ENCODE results near the gene MTMR8.

The MTMR8 gene

DNA sequence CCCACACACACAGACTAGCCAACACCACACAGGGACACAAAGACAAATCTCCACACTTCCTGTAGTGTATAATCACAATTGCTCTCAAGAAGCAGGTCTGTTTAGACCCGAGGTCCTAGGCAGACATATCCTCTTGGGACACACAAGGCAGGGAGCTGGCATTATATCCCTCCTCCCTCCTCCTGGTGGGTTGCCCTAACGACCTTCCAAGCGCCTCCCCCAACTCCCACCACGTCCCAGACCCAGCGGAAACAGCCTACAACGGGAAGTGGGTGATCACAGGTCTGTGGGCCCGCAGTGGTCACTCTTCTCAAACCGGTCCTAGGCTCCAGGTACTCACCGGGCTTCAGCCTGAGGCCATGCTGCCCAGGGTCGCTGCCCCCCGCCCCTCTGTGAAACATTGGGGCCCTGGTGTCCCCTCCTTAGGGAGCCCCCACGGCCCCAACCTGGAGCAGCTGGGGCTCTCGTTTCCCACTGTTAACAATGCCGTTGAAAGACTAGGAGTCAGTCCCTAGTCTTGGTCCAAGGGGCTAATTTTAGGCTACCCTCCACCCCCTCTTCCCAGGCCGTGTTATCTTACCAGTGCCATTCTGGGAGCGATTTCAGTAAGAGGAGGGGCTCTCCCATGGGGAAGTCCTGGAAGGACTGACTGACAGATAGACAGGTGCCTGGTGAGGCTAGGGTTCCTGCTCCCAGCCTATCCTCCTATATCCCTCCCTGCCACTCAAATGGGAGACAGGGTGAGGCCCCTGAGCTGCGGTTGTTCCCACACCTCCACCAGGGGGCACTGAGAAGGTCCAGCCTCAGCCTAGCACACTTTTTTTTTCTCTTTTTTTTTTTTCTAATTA is 164.9 kb downstream of the MTMR8 start, which contains the start of gene ASB12:
Gene ASB12, minus strand, starts transcription at position 485 of the 848 bp plus-strand sequence. CDS start 4,957 bp downstream, outside the sequence.
- Histone ChIP-seq H3K4me1 (ENCODE audit: insufficient read depth, low read length) (no peaks in the 10 kb centered on the region), H3K4me3 (ENCODE audit: low read length) (no peak within 1 kb of the TSS), H3K27me3 (ENCODE audit: insufficient read depth, low read length) (no peaks in the 10 kb centered on the region), H3K36me3 (ENCODE audit: insufficient read depth, low read length) (no peaks in the 10 kb centered on the region), H3K9me3 (ENCODE audit: low read length) (no peaks in the 10 kb centered on the region), H2AFZ (ENCODE audit: low read depth, low read length) (no peak within 1 kb of the TSS)

DNA sequence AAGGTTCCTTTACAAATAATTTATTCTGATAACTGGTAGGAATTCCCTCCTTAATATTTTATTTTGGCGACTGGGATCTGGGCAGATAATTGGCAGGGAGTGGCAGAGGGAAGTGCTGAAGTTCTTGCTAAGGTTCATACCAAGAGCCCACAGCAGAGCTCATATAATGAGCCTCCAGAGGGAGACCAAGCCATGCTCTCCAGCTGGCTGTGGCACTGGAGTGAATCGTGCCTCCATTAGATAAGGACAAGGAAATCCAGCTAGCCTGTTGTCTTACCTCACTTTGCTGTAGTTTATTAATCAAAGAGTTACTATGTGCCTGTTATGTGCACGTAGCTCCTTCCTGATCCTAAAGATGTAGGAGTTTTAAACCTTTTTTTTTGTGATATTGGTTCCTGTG is 166.1 kb downstream of the MTMR8 start:
- H2AFZ ChIP-seq (ENCODE audit: low read depth, low read length): no peak overlapping the region
- H3K27me3 ChIP-seq (ENCODE audit: insufficient read depth, low read length): no peaks in the 10 kb centered on the region
- H3K36me3 ChIP-seq (ENCODE audit: insufficient read depth, low read length): no peaks in the 10 kb centered on the region
- H3K4me3 ChIP-seq (ENCODE audit: low read length): no peak overlapping the region
- H3K9me3 ChIP-seq (ENCODE audit: low read length): no peaks in the 10 kb centered on the region
- no peaks in the 10 kb centered on the region for H3K4me1 ChIP-seq (ENCODE audit: insufficient read depth, low read length)

All from neuron (in vitro differentiated cells).